Tibial artery (tissue), 4 donors: ENCODE measurements around the gene PDE4B.
A peak's percentile ranks its signal among the peaks of the same experiment; 100 is the strongest.

ENCODE experiments used
- DNase-seq, 2 donors: peaks; one replicate each; pipeline ENCODE4 v3.0.0-alpha.2; 2019
- H3K27ac ChIP-seq, 2 donors: fragments of 200-600 bp; sonication (generic) in 1 of 2; 1 replicate in 1 of 2; 2 replicates in 1 of 2; pipeline ENCODE4 v1.5.1; 2018 to 2019; ENCODE audit warnings: mild to moderate bottlenecking in 1 of 2
- H3K27me3 ChIP-seq, 2 donors: fragments of 200-600 bp; sonication (generic) in 1 of 2; one replicate each; pipeline versions ENCODE4 v1.5.1 to v1.6.0; 2016 to 2019
- H3K36me3 ChIP-seq, 3 donors: fragments of 200-600 bp; sonication (generic) in 2 of 3; one replicate each; pipeline ENCODE4 v1.5.1; 2016 to 2019; ENCODE audit warnings: mild to moderate bottlenecking in 2 of 3
- H3K4me1 ChIP-seq, 4 donors: fragments of 200-600 bp; sonication (generic) in 2 of 4; 1 replicate in 3 of 4; 2 replicates in 1 of 4; pipeline ENCODE4 v1.5.1; 2016 to 2019
- H3K4me3 ChIP-seq, 2 donors: fragments of 200-600 bp; sonication (generic) in 1 of 2; 1 replicate in 1 of 2; 2 replicates in 1 of 2; pipeline ENCODE4 v1.5.1; 2018 to 2019; ENCODE audit warnings: mild to moderate bottlenecking in 2 of 2
- H3K9me3 ChIP-seq, 3 donors: fragments of 200-600 bp; sonication (generic) in 1 of 3; one replicate each; pipeline ENCODE4 v1.5.1; 2016 to 2019
- CTCF ChIP-seq, 2 experiments: fragments of 200-600 bp in 1 of 2; fragments of 450-650 bp in 1 of 2; IDR thresholded peaks; one replicate each; pipeline ENCODE4 v1.5.1; 2017 to 2019; ENCODE audit warnings: antibody characterized with exemption in 2 of 2, mild to moderate bottlenecking in 1 of 2, moderate library complexity in 1 of 2
- intact Hi-C: fragments of 100-400 bp; cut with DNase I; formaldehyde crosslinking; loops from one replicate; pipeline ENCODE4 v1.15.0; 2023; ENCODE audit warnings: low total_unique reads

PDE4B gene

DNA sequence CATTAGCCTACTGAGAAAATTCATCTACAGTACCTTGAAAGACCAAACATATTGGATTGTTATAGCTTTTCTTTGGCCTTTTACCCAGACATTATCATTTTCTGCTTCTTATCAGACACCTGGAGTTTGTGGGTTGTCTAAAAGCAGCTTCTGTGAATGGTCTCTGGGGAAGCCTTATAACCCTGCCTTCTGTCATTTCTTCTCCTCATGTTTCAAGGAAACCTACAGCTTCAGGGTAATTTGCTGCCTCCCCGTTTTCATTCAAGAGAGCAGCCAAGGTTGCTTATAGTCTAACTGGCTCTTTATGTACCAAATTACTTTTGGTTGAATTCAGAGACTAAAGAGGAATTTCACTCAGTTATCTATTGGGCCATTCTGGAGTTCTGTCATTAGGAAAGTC is 453.0 kb downstream of the PDE4B start:
- H3K4me3 ChIP-seq, result no peak overlapping the region
- H3K4me1 ChIP-seq, result peaks cover 0 to 20% (median 9%) of the 10 kb centered on the region in 4 donors
- H3K36me3 ChIP-seq, result no peaks in the 10 kb centered on the region
- no peak overlapping the region for H3K27ac ChIP-seq
- no peak for TF ChIP-seq CTCF (IDR thresholded peaks at IDR 0.05)
- H3K9me3 ChIP-seq, result no peaks in the 10 kb centered on the region
- no peaks in the 10 kb centered on the region for H3K27me3 ChIP-seq
- no peak for DNase-seq
- intact Hi-C loops, result loop anchor here (5.0 kb wide), 1 partner anchor 52 kb away; no protein-coding TSS in a partner anchor

- Histone ChIP-seq H3K27ac (no peak overlapping the region), H3K4me1 (peaks cover 0 to 20% (median 9%) of the 10 kb centered on the region in 4 donors), H3K4me3 (no peak overlapping the region), H3K27me3 (no peaks in the 10 kb centered on the region), H3K36me3 (no peaks in the 10 kb centered on the region), H3K9me3 (no peaks in the 10 kb centered on the region)
- no peak for TF ChIP-seq CTCF (IDR thresholded peaks at IDR 0.05)
- DNase-seq, result no peak
- intact Hi-C loops, result loop anchor here (5.0 kb wide), 1 partner anchor 51 kb away; no protein-coding TSS in a partner anchor
Observed at GRCh38 chr1:66246351-66247269, 453.9 kb downstream of the PDE4B start.

DNA sequence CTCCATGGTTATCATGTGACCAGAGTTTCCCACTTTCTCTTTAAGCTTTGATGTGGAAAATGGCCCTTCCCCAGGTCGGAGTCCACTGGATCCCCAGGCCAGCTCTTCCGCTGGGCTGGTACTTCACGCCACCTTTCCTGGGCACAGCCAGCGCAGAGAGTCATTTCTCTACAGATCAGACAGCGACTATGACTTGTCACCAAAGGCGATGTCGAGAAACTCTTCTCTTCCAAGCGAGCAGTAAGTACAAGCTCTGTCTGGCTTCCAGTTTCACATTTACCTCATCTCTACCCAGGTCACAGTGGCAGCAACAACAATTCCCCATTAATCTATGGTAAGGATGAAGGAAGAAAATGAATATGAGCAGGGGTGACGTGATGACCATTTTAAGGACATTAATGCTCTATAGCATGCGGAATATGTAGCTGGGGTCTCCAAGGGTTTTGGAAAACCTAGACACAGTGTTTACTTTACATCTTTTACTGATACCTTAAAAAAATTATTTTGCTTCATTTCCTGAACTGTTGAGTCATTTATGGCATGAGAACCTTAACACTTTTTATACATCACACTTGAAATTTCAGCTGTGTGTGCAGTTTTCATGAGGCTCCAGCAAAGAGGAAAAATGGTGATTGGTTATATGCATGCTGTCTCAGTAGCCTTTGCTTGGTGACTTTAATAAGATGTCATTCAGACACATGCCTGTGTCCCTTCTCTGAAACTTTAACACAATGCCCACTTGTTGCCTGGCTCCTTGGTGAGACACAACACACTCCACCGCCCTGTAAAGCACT is 454.9 kb downstream of the PDE4B start:
- Histone ChIP-seq H3K27me3 (no peaks in the 10 kb centered on the region), H3K4me3 (no peak overlapping the region), H3K36me3 (no peaks in the 10 kb centered on the region), H3K4me1 (peaks cover 0 to 20% (median 9%) of the 10 kb centered on the region in 4 donors), H3K9me3 (no peaks in the 10 kb centered on the region), H3K27ac (peak overlapping the region; percentile 16 to 30)
- no peak for DNase-seq
- no peak for TF ChIP-seq CTCF (IDR thresholded peaks at IDR 0.05)
- intact Hi-C loops, result loop anchor here (5.0 kb wide), 1 partner anchor 50 kb away; no protein-coding TSS in a partner anchor

DNA sequence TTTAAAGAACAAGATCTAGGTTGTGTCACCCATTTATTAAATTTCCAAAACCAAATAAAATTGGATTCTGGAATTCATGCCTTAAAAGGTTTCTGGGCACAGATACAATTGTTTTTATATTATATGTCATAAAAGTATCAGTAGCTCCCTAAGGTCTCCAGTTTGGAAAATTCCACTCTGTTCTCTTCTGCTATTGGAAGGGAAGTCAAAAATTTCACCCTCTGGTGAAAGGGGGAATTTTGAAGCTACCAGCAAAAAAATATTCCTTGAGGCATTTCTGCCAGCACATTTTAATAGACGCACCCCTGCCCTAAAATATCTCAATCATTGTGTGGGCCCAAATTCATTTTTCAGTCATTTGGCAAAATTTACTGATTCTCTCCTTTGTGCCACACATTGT is 455.6 kb downstream of the PDE4B start:
- Histone ChIP-seq H3K36me3 (no peaks in the 10 kb centered on the region), H3K4me3 (no peak overlapping the region), H3K27ac (peak overlapping the region; percentile 30 to 55), H3K4me1 (peaks cover 0 to 20% (median 9%) of the 10 kb centered on the region in 4 donors), H3K9me3 (no peaks in the 10 kb centered on the region), H3K27me3 (no peaks in the 10 kb centered on the region)
- TF ChIP-seq CTCF (IDR thresholded peaks at IDR 0.05), result no peak
- intact Hi-C loops, result loop anchor here (5.0 kb wide), 1 partner anchor 49 kb away; no protein-coding TSS in a partner anchor
- no peak for DNase-seq

- intact Hi-C loops, result loop anchor here (5.0 kb wide), 1 partner anchor 49 kb away; no protein-coding TSS in a partner anchor
- TF ChIP-seq CTCF (IDR thresholded peaks at IDR 0.05), result peak in 1 of 2 experiments; percentile 7
- Histone ChIP-seq H3K27me3 (no peaks in the 10 kb centered on the region), H3K36me3 (no peaks in the 10 kb centered on the region), H3K4me1 (peaks cover 0 to 20% (median 9%) of the 10 kb centered on the region in 4 donors), H3K27ac (peak overlapping the region; percentile 30 to 55), H3K9me3 (no peaks in the 10 kb centered on the region), H3K4me3 (no peak overlapping the region)
- peak in 1 of 2 donors; percentile 40 for DNase-seq
Observed at GRCh38 chr1:66248746-66249145, 456.1 kb downstream of the PDE4B start.
